Loucy (cell line): ENCODE results near the gene EGFLAM.

ENCODE experiments used
- H2AFZ ChIP-seq: fragments of 200-600 bp; sonication (generic); 2 replicates; pipeline ENCODE4 v1.6.0; 2016; ENCODE audit warnings: antibody characterized with exemption, mild to moderate bottlenecking, low read length, moderate library complexity
- H3F3A ChIP-seq: fragments of 200-600 bp; 2 replicates; pipeline ENCODE4 v1.6.0; 2016; ENCODE audit warnings: antibody characterized with exemption, low read depth, mild to moderate bottlenecking
- H3K27me3 ChIP-seq: fragments of 200-600 bp; sonication (generic); 2 replicates; pipeline ENCODE4 v1.6.1; 2014; ENCODE audit warnings: low read length, mild to moderate bottlenecking; ENCODE audit not compliant: insufficient read depth, poor library complexity, severe bottlenecking
- H3K36me3 ChIP-seq: fragments of 200-600 bp; sonication (generic); 2 replicates; pipeline ENCODE4 v1.6.1; 2016; ENCODE audit warnings: low read length; ENCODE audit not compliant: insufficient read depth
- H3K4me1 ChIP-seq: fragments of 200-600 bp; sonication (generic); 2 replicates; pipeline ENCODE4 v1.5.1; 2014; ENCODE audit warnings: low read length, mild to moderate bottlenecking; ENCODE audit not compliant: insufficient read depth, poor library complexity, severe bottlenecking
- H3K4me2 ChIP-seq: fragments of 200-600 bp; sonication (generic); 2 replicates; pipeline ENCODE4 v1.6.0; 2014; ENCODE audit warnings: antibody characterized with exemption, low read length, low read depth, mild to moderate bottlenecking; ENCODE audit not compliant: poor library complexity, severe bottlenecking
- H3K4me3 ChIP-seq: fragments of 200-600 bp; sonication (generic); 2 replicates; pipeline ENCODE4 v1.5.1; 2014; ENCODE audit warnings: low read length, mild to moderate bottlenecking, mixed read lengths; ENCODE audit not compliant: poor library complexity, severe bottlenecking
- H3K79me2 ChIP-seq: fragments of 200-600 bp; sonication (generic); 2 replicates; pipeline ENCODE4 v1.6.1; 2014; ENCODE audit warnings: low read length; ENCODE audit not compliant: insufficient read depth
- H3K9ac ChIP-seq: fragments of 200-600 bp; sonication (generic); 2 replicates; pipeline ENCODE4 v1.6.0; 2014; ENCODE audit warnings: mild to moderate bottlenecking, low read depth, low read length, moderate library complexity; ENCODE audit not compliant: poor library complexity, severe bottlenecking
- H3K9me2 ChIP-seq: fragments of 200-600 bp; sonication (generic); replicated peaks from 2 replicates; pipeline ENCODE4 v1.6.1; 2016; ENCODE audit warnings: low read depth, low read length, mixed read lengths
- H3K9me3 ChIP-seq: fragments of 200-600 bp; sonication (generic); 2 replicates; pipeline ENCODE4 v1.6.1; 2014; ENCODE audit warnings: mild to moderate bottlenecking, antibody characterized with exemption, low read length, low read depth; ENCODE audit not compliant: insufficient read depth
- H4K20me1 ChIP-seq: fragments of 200-600 bp; sonication (generic); 2 replicates; pipeline ENCODE4 v1.6.0; 2014; ENCODE audit warnings: antibody characterized with exemption, low read length, mild to moderate bottlenecking; ENCODE audit not compliant: insufficient read depth, poor library complexity, severe bottlenecking
- CTCF ChIP-seq: fragments of 200-600 bp; sonication (generic); conservative IDR thresholded peaks from 2 replicates; pipeline ENCODE4 v1.5.1; 2014; ENCODE audit warnings: mild to moderate bottlenecking, antibody characterized with exemption, low read length
- EZH2phosphoT487 ChIP-seq: fragments of 200-600 bp; IDR thresholded peaks from 2 replicates; pipeline ENCODE4 v1.6.1; 2018; ENCODE audit warnings: antibody characterized with exemption, mild to moderate bottlenecking, moderate library complexity, borderline replicate concordance

EGFLAM gene

GRCh38 chr5:38453506-38453905, 195.1 kb downstream of the EGFLAM start:
- Histone ChIP-seq H3K9me3 (no peaks in the 10 kb centered on the region), H3K4me1 (peaks cover 4% of the 10 kb centered on the region), H3K9me2 (no peaks in the 10 kb centered on the region), H3K4me3 (no peak overlapping the region), H3F3A (no peaks in the 10 kb centered on the region), H4K20me1 (no peaks in the 10 kb centered on the region), H3K9ac (no peak overlapping the region), H3K4me2 (peak overlapping the region; percentile 35), H3K36me3 (no peaks in the 10 kb centered on the region), H3K27me3 (peaks cover 94% of the 10 kb centered on the region), H2AFZ (no peak overlapping the region), H3K79me2 (no peaks in the 10 kb centered on the region)
- TF ChIP-seq EZH2phosphoT487 (peak; percentile 95), CTCF (no peak)

- Histone ChIP-seq H3K9ac (no peak overlapping the region), H3K9me3 (no peaks in the 10 kb centered on the region), H3K79me2 (no peaks in the 10 kb centered on the region), H3K36me3 (no peaks in the 10 kb centered on the region), H3K27me3 (peaks cover 94% of the 10 kb centered on the region), H4K20me1 (no peaks in the 10 kb centered on the region), H3F3A (no peaks in the 10 kb centered on the region), H2AFZ (no peak overlapping the region), H3K4me1 (peaks cover 4% of the 10 kb centered on the region), H3K9me2 (no peaks in the 10 kb centered on the region), H3K4me3 (no peak overlapping the region), H3K4me2 (peak overlapping the region; percentile 35)
- TF ChIP-seq EZH2phosphoT487, result no peak
- TF ChIP-seq CTCF, result no peak
Measured at GRCh38 chr5:38453921-38454320, 195.6 kb downstream of the EGFLAM start.

GRCh38 chr5:38455796-38456330, 197.5 kb downstream of the EGFLAM start:
- no peaks in the 10 kb centered on the region for H3K9me3 ChIP-seq
- peaks cover 4% of the 10 kb centered on the region for H3K4me1 ChIP-seq
- no peaks in the 10 kb centered on the region for H3K79me2 ChIP-seq
- H3K36me3 ChIP-seq, result no peaks in the 10 kb centered on the region
- no peak overlapping the region for H3K4me3 ChIP-seq
- no peak overlapping the region for H2AFZ ChIP-seq
- H4K20me1 ChIP-seq, result no peaks in the 10 kb centered on the region
- H3K4me2 ChIP-seq, result no peak overlapping the region
- no peaks in the 10 kb centered on the region for H3K9me2 ChIP-seq
- H3K27me3 ChIP-seq, result peaks cover 94% of the 10 kb centered on the region
- no peaks in the 10 kb centered on the region for H3F3A ChIP-seq
- TF ChIP-seq CTCF (no peak), EZH2phosphoT487 (no peak)
- H3K9ac ChIP-seq, result no peak overlapping the region
